ENCODE data around the gene SPRYD7.

The SPRYD7 gene

GRCh38 chr13:49904729-49905456, 31.2 kb downstream of the SPRYD7 start:
- Histone ChIP-seq H3K4me1 (ENCODE audit: control insufficient read depth, insufficient read depth, low read length) (no peaks in the 10 kb centered on the region), H3K36me3 (ENCODE audit: control insufficient read depth in 2 of 2, insufficient read depth in 1 of 2, low read length in 2 of 2) (no peaks in the 10 kb centered on the region), H3K9me3 (ENCODE audit: control insufficient read depth, insufficient read depth, low read depth, low read length) (no peaks in the 10 kb centered on the region), H3K27ac (ENCODE audit: extremely low read depth, low read depth, low read length) (no peak overlapping the region), H3K4me3 (ENCODE audit: low read depth, low read length) (no peak overlapping the region)
- ChIA-PET CTCF (no interaction called here), POLR2A (no interaction called here)
- no peak for TF ChIP-seq ZNF48 (tag by site-specific recombination; IDR thresholded peaks at IDR 0.05)
- TF ChIP-seq ZNF366 (tag by site-specific recombination; conservative IDR thresholded peaks at IDR 0.05) = no peak
- TF ChIP-seq ZNF529 (tag by site-specific recombination; IDR thresholded peaks at IDR 0.05; ENCODE audit: insufficient replicate concordance) = no peak
- no peak for TF ChIP-seq SCRT2 (tag by site-specific recombination; IDR thresholded peaks at IDR 0.05)
- TF ChIP-seq KLF8 (tag by site-specific recombination; IDR thresholded peaks at IDR 0.05) = no peak
- no peak for TF ChIP-seq ZNF776 (tag by site-specific recombination; IDR thresholded peaks at IDR 0.05; ENCODE audit: borderline replicate concordance)
- no peak for TF ChIP-seq SP3 (tag by site-specific recombination; IDR thresholded peaks at IDR 0.05)
- no peak for TF ChIP-seq ZNF704 (tag by site-specific recombination; IDR thresholded peaks at IDR 0.05)
- no peak for TF ChIP-seq ZBTB44 (tag by site-specific recombination; IDR thresholded peaks at IDR 0.05)
- no peak for TF ChIP-seq ZNF311 (tag by site-specific recombination; IDR thresholded peaks at IDR 0.05; ENCODE audit: borderline replicate concordance)
- TF ChIP-seq ZNF610 (tag by site-specific recombination; IDR thresholded peaks at IDR 0.05; ENCODE audit: borderline replicate concordance) = no peak
- TF ChIP-seq ZNF221 (tag by site-specific recombination; IDR thresholded peaks at IDR 0.05; ENCODE audit: borderline replicate concordance) = no peak
- TF ChIP-seq ZNF174 (tag by site-specific recombination; IDR thresholded peaks at IDR 0.05) = no peak
- no peak for TF ChIP-seq ZNF514 (tag by site-specific recombination; IDR thresholded peaks at IDR 0.05)
- no peak for TF ChIP-seq PRDM2 (tag by site-specific recombination; IDR thresholded peaks at IDR 0.05; ENCODE audit: borderline replicate concordance)

- POLR2A ChIA-PET = interaction anchor here (0.6 to 0.7 kb wide), 2 partner anchors 21 to 30 kb away, joined by 4 to 5 read pairs; no protein-coding TSS in a partner anchor
- Histone ChIP-seq H3K36me3 (ENCODE audit: control insufficient read depth in 2 of 2, insufficient read depth in 1 of 2, low read length in 2 of 2) (no peaks in the 10 kb centered on the region), H3K27ac (ENCODE audit: extremely low read depth, low read depth, low read length) (no peak overlapping the region), H3K4me1 (ENCODE audit: control insufficient read depth, insufficient read depth, low read length) (no peaks in the 10 kb centered on the region), H3K4me3 (ENCODE audit: low read depth, low read length) (no peak overlapping the region), H3K9me3 (ENCODE audit: control insufficient read depth, insufficient read depth, low read depth, low read length) (no peaks in the 10 kb centered on the region)
- CTCF ChIA-PET = no interaction called here
- TF ChIP-seq ZSCAN18 (tag by site-specific recombination; IDR thresholded peaks at IDR 0.05) = no peak
- TF ChIP-seq ZNF837 (tag by site-specific recombination; IDR thresholded peaks at IDR 0.05) = no peak
- TF ChIP-seq ZBTB8A (tag by site-specific recombination; IDR thresholded peaks at IDR 0.05) = no peak
- TF ChIP-seq TSHZ1 (tag by site-specific recombination; IDR thresholded peaks at IDR 0.05; ENCODE audit: borderline replicate concordance) = no peak
- TF ChIP-seq GLI2 (tag by site-specific recombination; IDR thresholded peaks at IDR 0.05; ENCODE audit: borderline replicate concordance, low read depth) = no peak
- TF ChIP-seq ZNF335 (tag by site-specific recombination; conservative IDR thresholded peaks at IDR 0.05) = 0 out of 2 replicates have a peak, but pooled peaks have one; percentile 17
Measured at GRCh38 chr13:49898792-49899191, 37.3 kb downstream of the SPRYD7 start.
